Limb (tissue), 2 donors: ENCODE results near the gene SLC32A1.

ENCODE experiments used
- DNase-seq, 2 donors: peaks; one replicate each; pipeline ENCODE4 v3.0.0-alpha.2; 2016; ENCODE audit errors: extremely low spot score in 2 of 2

The SLC32A1 gene

DNA sequence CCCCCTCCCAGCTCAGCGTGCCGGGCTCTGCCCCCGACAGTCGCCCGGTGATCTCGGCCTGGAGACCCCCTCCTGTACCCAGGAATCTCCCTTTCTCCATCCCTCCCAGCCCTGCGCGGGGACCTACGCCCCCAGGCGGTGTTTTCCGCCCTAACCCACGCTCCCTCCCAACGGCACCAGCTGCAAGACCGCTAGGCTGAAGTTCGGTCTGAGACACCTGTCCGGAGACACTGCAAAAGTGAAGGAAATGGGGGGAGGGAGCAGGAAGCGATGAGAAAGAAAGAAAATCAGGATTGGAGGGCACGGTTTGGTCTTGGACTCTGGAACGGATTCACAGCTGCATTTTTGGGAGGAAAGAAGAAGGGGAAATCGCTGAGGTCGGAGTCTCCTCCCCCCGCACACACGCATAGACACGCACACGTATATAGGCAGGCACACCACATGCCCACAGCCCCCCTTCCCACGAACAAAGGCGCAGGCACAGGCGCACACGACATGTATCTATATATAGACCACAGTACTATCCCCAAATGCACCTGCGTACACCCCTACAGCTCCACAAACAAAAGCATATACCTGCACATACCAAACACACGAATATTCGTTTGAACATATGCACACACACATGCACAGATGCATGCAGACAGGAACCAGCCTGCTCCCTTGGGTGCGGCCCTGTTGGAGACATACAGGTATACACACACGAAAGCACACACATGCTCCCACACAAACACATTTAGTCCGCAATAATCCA lies 1.0 kb downstream of the SLC32A1 start:
- peak in 1 of 2 donors; percentile 36 for DNase-seq

DNA sequence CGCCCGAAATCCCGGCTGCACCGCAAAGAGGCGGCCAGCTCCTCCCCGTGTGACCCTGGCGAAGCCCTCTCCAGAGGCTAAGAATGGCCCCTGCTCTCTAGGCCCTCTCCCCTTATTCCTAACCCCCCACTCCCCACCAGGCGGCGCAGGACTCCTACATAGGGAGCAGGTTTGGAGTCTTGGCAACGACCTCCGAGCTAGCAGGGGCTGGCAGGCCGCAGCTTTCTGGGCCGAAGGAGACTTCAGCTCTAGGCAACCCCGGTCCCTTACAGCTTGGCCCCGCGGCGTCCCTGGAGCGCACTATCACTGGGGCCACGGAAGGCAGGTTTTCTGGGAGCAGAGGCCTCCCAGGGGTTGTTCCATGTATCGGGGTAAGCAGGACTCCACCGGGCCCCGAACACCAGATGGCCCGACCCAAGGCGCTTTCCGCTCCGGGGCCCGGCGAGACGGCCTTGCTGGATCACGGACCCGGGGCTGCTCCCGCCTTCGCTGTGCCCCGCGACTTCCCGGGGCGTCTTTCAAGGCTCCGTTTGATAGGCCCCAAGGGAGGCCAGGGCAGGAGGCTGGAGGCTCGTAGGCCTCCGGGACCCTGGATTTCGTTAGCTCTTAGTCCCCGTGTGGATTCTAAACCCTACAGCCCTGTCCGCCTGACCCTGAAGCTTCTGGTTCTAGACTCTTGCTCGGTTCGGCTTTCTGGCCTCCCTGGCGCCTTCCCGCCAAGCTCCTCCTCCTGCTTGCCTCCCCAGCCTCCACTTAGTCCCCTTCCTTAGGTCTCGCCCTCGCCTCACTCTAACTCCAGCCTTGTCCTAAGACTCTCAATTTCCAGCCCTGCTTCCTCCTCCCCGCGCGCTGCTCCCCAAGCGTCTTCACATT lies 1.9 kb downstream of the SLC32A1 start:
- peak; percentile 42 to 80 for DNase-seq

DNA sequence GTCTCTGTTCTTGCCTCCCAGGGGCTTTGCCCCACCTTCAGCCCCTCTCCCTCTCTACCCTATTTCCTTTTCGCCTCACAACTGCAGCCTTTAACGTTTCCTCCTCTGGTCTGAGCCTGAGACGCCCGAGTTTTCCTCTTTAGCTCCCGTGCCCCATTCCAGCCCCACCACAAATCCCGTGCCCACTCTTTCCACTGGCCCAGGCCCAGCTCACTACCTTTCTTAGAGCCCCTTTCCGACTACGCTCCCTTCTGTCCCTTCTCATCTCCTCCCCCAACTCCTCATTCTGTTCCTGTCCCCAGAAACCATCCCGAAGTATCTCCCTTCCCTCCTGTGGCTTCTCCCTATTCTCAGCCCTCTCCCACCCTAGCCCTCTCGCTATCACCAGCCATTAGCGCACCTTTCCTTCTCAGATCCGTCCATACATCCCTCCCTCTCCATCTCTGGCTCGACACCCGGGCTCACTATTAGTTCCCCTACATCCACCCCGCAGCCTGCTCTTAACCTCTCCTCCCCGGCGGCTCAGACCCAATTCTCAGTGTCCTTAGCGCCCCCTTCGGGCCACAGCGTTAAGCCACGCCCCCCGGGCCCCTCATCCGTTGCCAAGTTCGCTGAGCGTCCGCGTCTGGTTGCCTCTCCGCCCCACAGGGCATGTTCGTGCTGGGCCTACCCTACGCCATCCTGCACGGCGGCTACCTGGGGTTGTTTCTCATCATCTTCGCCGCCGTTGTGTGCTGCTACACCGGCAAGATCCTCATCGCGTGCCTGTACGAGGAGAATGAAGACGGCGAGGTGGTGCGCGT lies 2.7 kb downstream of the SLC32A1 start:
- DNase-seq, result peak in 1 of 2 donors; percentile 85

DNA sequence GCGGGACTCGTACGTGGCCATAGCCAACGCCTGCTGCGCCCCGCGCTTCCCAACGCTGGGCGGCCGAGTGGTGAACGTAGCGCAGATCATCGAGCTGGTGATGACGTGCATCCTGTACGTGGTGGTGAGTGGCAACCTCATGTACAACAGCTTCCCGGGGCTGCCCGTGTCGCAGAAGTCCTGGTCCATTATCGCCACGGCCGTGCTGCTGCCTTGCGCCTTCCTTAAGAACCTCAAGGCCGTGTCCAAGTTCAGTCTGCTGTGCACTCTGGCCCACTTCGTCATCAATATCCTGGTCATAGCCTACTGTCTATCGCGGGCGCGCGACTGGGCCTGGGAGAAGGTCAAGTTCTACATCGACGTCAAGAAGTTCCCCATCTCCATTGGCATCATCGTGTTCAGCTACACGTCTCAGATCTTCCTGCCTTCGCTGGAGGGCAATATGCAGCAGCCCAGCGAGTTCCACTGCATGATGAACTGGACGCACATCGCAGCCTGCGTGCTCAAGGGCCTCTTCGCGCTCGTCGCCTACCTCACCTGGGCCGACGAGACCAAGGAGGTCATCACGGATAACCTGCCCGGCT lies 3.4 kb downstream of the SLC32A1 start:
- DNase-seq, result no peak

DNA sequence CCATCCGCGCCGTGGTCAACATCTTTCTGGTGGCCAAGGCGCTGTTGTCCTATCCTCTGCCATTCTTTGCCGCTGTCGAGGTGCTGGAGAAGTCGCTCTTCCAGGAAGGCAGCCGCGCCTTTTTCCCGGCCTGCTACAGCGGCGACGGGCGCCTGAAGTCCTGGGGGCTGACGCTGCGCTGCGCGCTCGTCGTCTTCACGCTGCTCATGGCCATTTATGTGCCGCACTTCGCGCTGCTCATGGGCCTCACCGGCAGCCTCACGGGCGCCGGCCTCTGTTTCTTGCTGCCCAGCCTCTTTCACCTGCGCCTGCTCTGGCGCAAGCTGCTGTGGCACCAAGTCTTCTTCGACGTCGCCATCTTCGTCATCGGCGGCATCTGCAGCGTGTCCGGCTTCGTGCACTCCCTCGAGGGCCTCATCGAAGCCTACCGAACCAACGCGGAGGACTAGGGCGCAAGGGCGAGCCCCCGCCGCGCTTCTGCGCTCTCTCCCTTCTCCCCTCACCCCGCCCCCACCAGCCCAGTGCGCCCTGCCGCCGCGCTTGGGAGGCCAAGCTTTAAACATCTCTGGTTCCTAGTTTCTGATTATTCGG lies 4.0 kb downstream of the SLC32A1 start:
- DNase-seq, result peak in 1 of 2 donors; percentile 42

DNA sequence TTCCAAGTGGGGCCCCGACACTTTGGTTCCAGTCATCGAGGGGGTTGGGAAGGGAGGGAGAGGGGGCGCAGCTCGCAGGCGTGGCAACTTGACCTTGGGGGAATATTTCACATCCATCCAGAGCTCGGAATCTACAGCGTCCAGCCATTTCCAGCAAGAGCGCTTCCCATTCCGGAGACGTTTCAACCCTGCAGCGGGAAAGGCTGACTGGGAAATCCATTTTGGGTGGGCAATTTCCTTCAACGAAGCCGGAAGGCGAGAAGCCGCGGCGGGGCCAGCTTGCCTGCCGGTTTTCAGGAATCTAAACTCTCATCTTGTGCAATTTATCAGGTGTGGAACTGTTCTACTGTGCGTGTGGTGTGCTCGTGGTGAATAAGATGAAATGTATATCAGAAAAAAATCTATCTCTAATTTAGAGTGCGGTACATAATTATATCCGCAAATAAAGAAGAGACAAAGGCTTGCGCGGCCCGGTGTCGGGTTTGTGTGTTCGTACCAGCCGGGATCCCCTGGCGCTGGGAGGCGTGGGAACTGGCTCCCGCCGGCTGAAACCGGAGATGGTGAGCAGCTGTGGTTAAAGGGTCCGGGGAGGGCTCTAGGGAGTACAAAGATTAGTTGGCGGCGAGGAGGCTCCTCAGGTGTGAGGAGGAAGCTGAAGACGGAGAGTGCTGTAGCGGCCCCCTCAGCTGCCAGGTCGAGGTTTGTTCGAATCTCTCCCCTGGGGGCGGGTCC lies 4.8 kb downstream of the SLC32A1 start:
- DNase-seq, result peak in 1 of 2 donors; percentile 51

DNA sequence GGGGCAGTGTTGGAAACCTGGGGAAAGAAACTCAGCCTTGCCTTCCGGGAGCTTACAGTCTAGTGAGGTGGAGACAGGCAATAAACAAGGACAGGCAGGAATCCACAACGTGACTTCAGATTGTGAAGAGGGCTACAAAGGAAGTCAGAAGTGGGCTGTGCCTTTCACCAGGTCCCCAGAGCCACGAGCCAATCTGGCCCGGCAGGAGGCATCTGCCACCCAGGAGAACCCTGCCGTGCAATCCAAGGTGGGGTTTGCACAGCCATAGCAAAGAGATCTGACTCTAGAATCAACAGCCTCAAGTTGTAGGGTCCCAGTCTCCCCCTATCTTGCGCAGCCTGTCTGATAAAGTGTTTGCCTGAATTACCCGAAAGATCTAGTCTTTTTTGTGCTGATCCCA lies 5.5 kb downstream of the SLC32A1 start:
- DNase-seq, result no peak

DNA sequence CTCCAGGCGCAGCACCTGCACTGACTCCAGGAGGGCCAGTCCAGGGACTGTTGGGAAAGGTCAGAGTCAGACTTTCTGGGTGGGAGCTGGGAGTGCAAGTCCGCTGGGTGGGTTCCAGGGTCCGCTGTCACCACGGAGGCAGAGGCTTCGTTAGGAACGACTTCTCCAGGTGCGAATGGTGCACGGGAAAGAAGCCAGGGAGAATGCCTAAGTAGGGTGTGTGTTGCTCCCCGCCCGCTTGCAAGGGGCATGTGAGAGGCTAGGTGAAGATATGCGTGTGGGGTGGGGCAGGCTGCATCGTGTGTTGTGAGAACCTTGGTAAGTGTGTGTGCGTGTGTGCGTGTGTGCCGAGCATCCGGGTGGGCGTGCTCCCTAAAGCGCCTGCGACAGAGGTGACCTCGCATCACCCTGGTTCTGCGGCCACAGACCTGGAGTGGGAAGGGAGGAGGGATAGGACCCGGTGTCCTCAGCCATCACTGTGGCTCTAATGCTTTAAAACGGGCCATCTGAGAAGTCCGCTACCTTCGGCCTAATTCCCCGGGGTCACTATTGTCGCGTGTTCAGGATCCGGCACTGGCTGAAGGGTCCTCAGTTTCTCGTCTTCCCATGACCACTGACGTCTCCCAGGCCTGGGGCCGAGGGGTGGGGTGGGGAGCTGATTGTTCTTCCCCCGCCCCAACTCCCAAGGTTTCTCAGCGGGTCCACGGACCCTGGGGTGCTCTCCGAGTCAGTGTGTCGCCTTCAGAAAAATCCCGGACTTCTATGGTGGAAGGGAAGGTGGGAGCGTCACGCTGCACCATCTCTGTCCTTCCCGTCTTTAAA lies 6.1 kb downstream of the SLC32A1 start:
- peak in 1 of 2 donors; percentile 33 for DNase-seq

DNA sequence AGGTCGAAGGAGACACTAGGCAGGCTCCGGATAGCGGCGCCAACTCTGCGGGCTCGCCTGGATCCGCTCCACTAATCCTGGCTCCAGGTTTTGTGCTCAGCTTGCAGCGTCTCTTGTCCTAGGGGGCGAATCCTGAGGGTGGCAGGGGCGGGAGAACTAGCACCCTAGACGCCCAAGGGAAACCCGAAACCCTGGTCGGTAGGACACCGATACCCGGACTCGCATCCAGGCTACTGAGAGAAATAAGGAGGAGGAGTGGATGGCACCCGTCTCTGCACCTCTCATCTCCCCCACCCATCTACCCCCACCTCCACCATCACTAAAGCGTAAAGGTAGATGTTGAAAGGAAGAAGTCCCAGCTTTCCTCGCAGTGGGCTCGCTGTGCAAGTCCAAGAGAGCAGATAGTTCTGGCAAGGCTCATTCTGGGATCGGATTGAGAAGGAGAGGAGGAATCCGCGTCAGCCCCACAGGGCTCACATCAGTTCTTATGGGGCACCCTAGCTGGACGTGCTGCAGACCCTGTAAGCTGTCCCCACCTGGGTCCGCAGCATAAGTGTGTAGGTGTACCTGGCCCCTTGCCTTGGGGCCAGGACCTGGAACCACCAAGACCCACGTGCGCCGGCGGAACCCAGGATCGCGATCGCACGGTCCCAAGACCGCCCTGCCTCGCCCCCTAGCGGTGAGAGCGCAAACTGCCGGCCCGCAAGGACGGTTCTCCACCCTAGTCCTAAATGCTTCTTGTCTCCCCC lies 6.9 kb downstream of the SLC32A1 start:
- DNase-seq, result peak in 1 of 2 donors; percentile 79

DNA sequence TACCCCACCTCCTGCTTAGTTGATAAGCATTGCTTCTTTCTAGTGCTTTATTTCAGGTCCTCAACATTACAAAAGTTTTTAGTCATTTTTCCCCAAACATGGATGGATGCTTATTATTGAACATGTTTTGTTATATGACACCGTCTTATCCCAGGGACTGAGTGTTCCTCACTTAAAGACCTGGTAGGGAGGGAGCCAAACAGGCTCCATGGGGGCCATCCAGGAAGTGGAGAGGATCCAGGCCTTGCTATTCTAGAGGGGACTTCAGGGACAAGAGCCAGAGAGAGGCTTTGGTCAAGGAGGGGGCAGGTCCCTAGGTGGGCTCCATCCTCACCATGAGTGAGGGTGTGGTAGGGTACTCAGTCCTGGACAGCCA lies 7.4 kb downstream of the SLC32A1 start:
- DNase-seq, result no peak

DNA sequence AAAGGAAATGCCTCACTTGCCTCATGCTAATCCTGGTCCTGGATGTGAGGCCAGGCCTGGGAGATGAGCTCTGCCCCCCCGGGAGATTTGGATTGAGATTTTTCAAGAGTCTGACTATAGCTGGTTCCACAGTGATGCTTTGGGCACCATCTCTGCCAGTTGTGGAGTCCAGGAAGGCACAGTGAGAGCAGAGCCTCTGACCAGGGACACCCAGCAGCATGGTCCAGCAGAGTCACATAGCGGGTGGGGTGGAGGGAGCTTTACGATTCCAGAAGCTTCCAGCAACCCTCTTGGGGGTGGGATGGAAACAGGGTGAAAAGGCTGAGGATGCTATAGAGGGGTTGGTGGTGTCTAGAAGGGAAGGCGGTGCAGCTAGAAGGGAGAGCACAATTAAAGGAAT lies 8.7 kb downstream of the SLC32A1 start:
- no peak for DNase-seq

DNA sequence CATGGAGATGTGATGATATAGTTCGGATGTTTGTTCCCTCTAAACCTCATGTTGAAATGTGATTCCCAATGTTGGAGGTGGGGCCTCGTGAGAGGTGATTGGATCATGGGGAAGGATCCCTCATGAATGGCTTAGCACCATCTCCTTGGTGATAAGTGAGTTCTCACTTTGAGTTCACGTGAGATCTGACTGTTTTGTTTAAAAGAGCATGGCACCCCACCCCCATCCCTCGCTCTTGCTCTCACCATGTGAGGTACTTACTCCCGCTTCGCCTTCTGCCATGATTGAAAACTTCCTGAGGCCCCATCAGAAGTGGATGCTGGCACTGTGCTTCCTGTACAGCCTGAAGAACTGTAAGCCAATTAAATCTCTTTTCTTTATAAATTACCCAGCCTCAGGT lies 10.9 kb downstream of the SLC32A1 start:
- DNase-seq, result no peak

DNA sequence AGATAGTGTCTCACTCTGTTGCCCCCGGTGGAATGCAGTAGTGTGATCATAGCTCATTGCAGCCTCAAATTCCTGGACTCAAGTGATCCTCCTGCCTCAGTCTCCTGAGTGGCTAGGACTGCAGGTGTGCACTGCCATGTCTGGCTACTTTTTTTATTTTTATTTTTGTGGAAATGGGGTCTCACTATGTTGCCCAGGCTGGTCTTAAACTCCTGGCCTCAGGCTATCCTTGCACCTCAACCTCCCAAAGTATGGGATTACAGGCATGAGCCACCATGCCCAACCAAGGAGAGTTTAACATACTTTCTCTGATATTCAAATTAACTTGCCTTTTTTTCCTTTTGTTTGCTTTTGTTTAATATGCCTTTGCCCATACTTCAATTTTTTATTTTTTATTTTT lies 13.6 kb downstream of the SLC32A1 start:
- no peak for DNase-seq

DNA sequence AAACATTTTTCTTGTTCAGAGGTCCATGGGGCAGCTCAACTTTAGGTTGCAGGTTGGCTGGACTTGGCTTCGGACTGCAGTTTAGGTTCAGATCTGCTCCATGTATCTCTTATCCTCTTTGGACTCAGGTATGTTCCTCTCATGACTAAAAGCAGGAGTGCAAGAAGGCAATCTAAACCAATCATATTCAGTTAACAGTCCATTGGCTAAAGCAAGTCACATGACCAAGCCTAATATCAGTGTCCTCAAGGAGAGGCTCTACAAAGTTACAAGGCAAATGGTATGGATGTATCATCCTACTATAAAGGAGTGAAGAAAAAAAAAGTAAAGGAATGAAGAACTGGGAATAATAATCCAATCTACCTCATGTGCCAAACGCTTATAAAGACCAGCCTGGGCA lies 21.5 kb downstream of the SLC32A1 start:
- no peak for DNase-seq

DNA sequence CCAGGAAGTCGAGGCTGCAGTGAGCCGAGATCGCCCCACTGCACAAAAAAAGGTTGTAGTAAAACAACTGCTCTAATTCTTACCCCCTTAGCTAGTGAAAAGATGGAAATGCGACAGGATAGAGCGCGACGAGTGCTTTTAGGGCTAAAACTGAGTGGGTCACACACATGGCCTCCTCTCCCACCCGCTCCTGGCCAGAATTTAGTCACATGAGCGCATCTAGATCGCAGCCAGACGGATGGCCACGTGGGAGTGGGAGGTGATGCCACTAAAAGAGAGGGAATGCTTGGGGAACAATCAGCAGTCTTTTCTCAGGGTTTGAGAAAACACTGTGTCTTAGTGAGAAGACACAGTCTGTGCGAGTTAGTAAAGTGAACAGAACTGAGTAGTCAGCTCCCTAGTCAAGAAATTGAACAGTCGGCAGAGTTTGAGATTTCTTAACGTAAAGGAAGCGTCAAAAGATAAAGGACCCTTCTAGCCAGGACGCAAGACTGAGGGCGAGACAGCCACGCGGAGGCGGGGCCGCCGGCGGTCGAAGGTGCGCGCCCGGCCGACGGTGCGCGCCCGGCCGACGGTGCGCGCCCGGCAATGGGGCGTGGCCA lies 23.3 kb downstream of the SLC32A1 start:
- DNase-seq, result no peak

DNA sequence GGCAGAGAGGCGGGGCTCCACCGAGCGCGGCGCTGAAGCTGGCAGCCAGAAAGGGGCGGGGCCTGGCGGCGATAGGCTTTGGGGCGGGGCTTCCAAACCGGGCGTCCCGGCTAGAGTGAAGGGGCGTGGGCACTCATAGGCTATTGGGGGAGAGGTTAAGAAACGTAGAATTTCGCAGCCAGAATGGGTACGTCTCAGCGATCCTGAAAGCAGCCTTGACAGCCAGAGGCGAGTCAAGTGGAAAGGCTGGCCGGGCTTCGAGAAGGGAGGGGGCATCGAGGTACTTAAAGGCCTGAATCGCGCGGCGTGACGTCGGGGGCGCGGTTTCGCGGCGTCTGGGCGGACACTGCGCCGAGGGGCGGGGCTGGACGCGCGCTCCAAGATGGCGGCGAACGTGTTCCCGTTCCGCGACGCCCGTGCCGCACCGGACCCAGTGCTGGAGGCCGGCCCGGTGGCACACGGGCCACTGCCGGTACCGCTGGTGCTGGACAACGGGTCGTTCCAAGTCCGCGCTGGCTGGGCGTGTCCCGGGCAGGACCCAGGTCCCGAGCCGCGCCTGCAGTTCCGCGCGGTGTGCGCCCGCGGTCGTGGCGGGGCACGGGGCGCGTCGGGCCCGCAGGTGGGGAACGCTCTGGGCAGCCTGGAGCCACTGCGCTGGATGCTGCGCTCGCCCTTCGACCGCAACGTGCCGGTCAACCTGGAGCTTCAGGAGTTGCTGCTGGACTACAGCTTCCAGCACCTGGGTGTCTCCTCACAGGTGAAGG lies 24.0 kb downstream of the SLC32A1 start, which contains the start of gene ACTR5:
ACTR5 (plus strand) TSS at position 364 of the 764 bp plus-strand sequence; CDS start at position 383, 19 bp downstream.
- DNase-seq, result peak; percentile 90 to 99

DNA sequence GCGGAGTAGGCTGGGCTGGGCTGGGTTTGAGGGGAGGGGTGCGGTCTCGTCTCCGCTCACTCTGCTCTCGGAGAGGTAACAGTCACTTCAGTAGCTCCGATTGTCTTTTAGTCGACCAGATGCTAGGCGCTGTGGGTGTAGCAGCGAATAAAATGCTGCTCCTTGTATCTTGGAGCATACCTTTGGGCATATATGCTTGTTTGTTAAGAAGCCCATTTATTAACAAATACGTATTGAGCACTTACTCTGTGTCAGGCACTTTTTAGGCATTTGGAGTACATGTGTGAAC lies 24.5 kb downstream of the SLC32A1 start:
- no peak for DNase-seq
